ENCODE data around the gene OR2L8.

Gene OR2L8, protein sequence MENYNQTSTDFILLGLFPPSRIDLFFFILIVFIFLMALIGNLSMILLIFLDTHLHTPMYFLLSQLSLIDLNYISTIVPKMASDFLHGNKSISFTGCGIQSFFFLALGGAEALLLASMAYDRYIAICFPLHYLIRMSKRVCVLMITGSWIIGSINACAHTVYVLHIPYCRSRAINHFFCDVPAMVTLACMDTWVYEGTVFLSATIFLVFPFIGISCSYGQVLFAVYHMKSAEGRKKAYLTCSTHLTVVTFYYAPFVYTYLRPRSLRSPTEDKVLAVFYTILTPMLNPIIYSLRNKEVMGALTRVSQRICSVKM

DNA sequence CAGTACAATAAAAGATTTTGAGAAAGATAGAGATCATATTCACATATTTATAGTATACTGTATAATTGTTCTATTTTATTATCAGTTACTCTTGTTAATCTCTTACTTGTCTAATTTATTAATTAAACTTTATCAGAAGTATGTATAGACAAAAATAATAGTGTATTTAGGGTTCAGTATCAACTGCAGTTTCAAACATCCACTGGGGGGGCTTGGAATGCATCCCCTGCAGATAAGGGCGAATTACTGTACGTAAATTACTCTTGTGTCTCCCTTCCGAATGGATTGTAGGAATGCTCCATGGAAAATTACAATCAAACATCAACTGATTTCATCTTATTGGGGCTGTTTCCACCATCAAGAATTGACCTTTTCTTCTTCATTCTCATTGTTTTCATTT lies at the start of gene OR2L8:
TSS of gene OR2L8 (plus strand) at position 301 of the 400 bp plus-strand sequence. CDS start at position 301, 0 bp downstream.
- DNase-seq (ENCODE audit: low read depth), result no peak

DNA sequence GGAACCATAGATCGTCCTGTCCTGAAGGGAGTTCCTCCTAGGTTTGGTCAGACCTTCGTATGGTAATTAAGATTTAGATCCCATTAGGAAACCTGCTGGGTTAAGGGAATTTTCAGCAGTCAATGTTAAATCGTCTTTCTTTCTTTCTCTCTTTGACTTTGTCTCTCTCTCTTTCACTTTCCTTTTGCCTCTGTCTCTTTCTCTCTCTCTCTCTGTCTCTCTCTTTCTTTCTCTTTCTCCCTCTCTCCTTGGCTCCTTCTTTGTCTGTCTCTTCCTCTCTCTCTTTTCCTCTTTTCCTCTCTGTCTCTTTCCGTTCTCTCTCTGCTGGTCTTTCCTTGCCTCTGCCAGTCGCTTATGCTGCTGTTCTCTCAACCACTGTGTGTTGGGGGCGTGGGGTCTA lies 44.5 kb upstream of the OR2L8 start:
- DNase-seq (ENCODE audit: low read depth), result no peak

DNA sequence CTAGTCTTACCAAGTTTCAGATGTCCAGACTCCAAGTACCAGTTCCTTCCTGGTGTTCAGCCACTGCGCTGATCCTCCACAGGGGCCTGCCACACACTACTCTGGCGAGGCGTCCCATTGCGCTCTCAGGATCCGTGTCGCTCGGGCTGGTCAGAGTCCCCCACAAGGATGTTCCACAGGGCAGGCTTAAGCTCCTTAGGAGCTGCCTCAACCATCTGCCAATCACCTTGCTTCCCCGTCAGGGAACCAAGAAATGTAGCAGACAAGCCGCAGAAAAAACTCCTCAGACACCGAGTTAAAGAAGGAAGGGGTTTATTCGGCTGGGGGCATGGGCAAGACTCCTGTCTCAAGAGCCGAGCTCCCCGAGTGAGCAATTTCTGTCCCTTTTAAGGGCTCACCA lies 43.5 kb upstream of the OR2L8 start:
- DNase-seq (ENCODE audit: low read depth), result no peak

DNA sequence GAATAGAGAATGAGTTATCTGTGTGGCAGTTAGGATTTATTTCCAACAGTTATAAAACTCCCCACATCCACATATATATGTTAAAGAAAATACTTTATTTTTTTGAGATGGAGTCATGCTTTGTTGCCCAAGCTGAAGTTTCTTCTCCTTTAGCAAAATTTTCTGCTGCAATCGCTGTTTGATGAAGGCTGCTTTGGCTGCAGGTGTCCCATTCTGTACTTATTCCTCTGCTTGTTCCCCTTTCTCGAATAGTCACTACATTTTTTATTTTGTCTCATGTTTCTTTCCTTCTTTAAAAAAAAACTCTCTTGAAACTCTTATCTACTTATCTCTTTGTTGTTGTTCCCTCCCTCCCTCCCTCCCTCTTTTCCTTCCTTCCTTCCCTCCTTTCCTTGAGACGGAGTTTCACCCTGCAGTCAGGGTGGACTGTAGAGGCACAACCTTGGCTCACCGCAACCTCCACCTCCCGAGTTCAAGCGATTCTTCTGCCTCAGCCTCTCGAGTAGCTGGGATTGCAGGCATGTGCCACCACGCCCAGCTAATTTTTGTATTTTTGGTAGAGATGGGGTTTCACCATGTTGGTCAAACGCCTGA lies 42.7 kb upstream of the OR2L8 start:
- DNase-seq (ENCODE audit: low read depth), result no peak

DNA sequence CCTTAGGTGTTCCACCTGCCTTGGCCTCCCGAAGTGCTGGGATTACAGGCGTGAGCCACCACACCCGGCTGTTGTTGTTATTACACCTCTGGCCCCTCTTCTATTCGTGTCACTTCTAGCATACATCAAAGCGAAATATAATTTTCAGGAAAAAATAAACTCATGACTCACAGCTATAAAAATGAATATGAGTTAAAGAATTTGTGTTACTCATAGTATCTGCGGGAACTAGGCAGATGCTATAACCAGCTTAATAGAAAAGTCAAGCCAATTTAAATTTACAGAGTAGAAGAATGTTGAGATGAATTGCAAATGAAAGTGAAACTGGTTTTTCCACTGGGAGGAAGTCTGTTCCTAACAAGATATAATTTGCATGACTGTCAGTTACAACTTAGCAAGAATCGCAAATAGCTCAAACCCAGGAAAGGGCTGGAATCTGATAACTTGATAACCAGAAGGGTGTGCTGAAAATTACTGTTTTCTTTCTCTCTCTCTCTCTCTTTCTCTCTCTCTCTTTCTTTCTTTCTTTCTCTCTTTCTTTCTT lies 42.1 kb upstream of the OR2L8 start:
- peak; percentile 75 for DNase-seq (ENCODE audit: low read depth)

DNA sequence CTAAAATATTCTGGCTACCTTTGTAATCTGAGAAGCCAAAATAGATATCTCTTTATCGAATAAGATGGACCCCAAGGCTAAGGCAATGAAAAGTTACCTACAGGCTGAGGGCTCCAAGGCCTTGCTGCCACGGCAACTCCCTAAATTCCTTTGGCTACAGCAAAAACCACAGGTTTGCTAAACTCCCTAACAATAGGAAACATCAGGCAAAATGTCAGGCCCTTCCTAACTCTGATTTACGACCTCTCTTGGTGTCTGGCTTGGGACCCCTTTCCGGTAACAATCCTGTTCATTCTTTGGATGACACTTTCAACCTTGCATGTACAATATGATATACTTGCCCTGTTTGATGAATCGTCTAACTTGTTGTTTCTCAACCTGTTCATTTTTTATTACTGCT lies 39.9 kb upstream of the OR2L8 start:
- DNase-seq (ENCODE audit: low read depth), result no peak

DNA sequence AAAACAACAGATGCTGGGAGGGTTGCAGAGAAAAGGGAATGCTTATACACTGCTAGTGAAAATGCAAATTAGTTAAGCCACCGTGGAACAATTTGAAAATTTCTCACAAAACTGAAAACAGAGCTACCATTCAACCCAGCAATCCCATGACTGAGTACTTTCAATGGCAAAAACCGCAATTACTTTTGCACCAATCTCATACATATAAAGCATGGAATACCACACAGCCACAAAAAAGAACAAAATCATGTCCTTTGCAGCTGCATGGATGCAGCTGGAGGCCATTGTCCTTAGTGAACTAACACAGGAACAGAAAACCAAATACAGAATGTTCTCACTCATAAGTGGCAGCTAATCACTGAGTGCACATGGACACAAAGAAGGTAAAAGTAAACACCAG lies 34.9 kb upstream of the OR2L8 start:
- no peak for DNase-seq (ENCODE audit: low read depth)

DNA sequence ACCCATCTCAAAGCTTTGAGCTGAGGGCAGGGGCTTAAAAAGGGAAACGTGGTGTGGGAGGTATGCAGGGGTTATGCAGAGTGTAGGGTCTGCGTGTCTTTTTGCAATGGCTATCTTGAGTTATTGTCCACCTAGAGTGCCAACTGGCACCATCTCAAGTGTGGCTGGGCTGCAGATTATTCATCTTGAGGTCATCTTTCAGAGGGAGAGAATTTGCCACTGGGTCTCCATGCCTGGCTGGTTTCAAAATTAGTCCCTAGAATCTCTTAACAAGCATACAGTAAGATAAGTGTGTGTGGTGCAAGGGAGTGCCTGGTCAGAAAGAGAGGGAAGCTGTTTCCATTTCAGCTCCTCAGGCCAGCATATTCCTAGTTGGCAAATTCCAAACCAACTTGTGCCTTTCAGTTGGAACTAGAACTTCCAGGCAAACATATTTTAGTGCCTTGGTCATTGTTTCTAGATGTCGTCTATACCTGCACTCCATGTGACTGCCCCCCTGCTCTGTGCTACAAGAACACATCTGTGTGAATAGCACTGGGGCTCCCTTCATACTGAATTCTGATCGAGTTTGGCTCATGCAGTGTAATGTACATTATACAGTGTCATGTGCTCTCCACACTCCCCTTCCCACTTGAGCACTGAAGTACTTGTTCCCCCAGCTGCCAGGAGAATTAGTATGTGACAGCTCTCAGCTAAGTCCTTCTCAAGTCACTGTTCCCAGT lies 33.6 kb upstream of the OR2L8 start:
- DNase-seq (ENCODE audit: low read depth), result no peak

DNA sequence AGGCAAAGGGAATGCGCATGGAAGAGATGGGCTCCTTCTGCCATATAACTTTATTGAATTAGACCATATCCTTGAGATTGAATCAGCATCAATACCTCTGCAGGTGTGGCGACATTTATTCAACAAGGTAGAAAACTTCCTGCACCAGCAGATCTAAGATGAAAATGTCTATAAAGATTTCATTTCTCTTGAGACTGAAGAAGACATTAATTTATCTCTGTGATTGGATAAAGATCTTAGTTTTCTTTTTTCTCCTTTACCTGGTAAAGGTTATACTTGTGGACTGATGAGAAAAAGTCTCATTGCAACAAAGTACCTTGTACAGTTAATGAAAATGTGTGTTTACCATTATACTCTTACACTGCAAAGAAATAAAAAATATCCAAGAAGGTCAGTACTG lies 28.7 kb upstream of the OR2L8 start, which contains the start of gene OR2T8:
TSS of gene OR2T8 (plus strand) at position 301 of the 400 bp plus-strand sequence. CDS start 766 bp downstream, outside the sequence.
- DNase-seq (ENCODE audit: low read depth), result no peak

DNA sequence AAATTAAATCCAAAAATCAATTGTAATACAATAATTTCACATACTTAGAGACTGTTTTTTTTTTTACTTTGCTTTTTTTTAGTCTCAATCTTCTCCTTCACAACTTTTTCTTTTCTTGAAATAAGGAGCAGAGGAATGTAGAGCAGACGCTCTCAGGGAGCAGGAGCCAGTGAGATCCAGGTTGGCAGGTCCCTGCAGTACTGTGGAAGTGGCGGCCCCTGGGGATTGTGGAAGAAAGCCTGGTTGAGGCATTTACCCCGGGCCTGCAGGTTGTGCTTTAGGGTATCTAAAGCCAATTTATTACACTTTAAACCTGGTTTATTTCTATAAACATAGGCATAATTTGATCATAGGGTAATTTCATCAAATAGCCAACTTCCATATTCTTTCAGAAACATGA lies 24.7 kb upstream of the OR2L8 start:
- no peak for DNase-seq (ENCODE audit: low read depth)

DNA sequence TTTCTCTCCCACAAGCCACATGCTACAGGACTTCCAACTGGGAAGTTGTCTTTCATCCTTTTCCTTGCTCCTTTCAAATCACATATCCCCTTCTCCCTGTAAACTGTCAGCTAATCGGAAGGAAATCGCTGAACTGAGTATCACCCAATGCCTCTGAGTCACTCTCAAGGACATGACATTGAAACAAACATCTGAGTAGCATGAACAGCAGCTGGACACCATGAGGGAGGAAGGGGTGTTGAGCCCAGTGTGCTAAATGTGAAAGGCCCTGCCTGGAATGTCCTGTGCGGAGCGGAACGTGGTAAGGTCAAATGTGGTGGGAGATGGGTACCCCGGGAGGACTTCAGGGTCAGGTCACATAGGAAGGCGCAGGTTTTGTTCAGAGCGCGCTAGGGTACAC lies 23.8 kb upstream of the OR2L8 start, which contains the start of gene OR2AJ1:
TSS of gene OR2AJ1 (plus strand) at position 22 of the 400 bp plus-strand sequence. CDS start 8,880 bp downstream, outside the sequence.
- DNase-seq (ENCODE audit: low read depth), result no peak

DNA sequence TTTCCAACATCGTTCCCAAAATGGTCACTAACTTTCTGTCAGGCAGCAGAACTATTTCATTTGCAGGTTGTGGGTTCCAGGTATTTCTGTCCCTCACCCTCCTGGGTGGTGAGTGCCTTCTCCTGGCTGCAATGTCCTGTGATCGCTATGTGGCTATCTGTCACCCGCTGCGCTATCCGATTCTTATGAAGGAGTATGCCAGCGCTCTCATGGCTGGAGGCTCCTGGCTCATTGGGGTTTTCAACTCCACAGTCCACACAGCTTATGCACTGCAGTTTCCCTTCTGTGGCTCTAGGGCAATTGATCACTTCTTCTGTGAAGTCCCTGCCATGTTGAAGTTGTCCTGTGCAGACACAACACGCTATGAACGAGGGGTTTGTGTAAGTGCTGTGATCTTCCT lies 14.7 kb upstream of the OR2L8 start:
- no peak for DNase-seq (ENCODE audit: low read depth)

DNA sequence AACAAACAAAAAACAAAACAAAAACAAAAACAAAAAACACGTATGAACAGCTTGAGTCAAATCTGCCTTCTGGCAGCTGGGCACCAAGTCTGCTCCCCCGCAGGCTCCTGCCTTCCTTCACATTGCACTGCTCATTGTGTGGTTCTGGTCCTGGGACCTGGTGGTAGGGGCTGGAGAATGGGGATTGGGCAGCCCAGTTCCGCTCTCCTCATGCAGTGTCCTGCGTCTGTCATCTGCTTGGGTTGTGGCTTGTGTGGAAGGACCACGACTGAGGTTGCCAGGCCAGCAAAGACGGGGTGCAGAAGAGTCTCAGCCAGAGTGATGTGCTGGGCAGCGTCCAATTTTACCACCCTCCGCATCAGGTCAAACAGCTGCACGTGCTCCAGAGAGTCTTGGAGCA lies 12.9 kb upstream of the OR2L8 start:
- no peak for DNase-seq (ENCODE audit: low read depth)

DNA sequence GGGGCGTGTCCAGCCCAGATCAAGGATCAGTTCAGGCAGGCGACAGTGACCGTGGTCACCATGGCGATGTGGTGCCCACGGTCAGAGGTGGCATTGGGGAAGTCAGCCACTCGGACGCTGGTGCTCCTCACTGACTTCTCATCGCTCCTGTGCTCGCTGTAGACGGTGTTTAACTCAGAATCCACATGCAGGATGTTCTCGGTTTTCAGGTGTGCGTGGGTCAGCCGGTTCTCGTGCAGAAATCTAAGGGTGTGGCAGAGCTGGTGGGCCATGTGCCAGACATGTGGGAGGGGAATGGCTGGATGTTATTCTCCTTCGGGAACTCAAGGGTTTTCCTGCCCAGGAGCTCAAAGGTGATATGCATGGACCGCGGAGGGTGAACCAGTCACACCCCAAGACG lies 12.2 kb upstream of the OR2L8 start:
- no peak for DNase-seq (ENCODE audit: low read depth)

DNA sequence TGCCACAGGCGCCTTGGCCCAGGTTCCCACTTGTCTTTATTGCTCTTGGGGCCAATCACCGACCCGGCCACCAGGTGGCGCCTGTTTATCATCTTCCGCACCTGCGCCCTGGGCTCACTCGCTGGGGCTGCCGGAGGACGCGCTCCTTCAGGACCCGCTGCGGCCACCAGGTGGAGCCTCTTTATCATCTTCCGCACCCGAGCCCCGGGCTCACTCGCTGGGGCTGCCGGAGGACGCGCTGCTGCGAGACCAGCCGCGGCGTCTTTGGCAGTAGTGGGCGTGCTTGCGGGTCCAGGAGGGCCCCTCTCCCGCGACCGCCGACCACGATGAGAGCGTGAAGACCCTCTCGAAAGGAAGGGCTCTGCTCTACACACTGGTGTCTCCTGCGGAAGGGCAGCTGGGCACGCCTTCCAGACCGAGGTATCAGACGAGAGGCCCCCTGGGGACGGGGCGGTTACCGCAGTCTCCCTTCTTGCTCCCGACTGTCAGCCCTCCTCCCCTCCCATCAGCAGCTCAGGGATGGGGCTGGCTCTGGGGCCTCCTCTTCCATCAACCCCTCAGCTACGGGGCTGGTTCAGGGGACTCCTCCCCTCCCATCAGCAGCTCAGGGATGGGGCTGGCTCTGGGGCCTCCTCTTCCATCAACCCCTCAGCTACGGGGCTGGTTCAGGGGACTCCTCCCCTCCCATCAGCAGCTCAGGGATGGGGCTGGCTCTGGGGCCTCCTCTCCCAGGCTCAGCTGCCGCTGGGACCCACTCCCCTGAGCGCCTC lies 11.5 kb upstream of the OR2L8 start:
- peak; percentile 17 for DNase-seq (ENCODE audit: low read depth)

DNA sequence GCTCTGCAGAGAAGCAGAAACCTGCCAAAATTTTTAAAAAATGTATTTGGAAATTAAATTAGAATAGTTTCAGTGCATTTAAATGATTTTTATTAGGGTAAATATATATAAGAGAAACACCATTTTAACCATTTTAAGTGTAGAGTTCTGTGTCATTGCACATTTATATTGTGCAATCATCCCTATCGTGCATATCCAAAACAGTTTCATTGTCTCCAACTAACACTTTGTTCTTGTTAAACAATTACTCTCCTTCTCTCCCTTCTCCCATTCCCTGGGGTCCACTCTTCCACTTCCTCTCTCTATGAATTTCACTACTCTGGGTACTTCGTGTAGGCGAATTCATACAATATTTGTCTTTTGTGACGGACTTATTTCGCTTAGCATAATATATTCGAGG lies 6.0 kb upstream of the OR2L8 start:
- DNase-seq (ENCODE audit: low read depth), result no peak

DNA sequence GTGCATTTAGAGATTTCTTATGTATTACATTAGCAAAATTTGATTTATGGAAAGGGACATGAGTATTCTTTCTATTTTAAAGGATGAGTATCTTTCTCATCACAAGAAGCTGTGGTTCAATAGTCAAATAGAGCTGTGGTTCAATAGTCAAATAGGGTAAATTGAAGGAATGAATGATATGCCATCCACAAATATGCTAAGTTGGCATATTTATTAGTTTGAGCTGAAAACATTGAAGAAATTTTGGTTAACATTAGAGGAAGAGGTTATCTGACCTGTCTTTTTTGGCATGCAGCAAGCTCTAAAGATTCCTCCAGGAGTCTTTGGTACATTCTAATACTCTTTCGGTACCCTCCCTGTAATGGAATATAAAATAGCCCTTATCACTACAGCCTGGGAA lies 4.8 kb downstream of the OR2L8 start:
- DNase-seq (ENCODE audit: low read depth), result no peak

DNA sequence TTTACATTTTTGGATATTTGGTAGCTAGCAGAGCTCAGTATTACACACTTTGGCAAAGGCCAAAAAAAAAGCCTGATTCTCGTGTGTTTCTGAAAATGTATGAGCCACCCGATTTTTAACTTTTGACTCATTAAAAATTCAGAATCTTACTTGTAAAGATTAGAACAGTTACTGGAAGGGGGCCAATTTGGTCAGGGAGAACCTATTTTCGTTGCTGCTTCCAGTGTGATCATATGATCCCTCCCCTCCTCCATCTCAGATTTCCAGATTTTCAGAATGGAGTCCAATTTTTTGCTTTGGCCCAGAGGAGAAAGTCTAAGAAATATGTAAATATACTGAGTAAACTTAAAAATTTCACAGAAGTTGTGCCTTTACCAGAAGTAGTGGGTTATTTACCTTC lies 13.1 kb downstream of the OR2L8 start:
- no peak for DNase-seq (ENCODE audit: low read depth)

DNA sequence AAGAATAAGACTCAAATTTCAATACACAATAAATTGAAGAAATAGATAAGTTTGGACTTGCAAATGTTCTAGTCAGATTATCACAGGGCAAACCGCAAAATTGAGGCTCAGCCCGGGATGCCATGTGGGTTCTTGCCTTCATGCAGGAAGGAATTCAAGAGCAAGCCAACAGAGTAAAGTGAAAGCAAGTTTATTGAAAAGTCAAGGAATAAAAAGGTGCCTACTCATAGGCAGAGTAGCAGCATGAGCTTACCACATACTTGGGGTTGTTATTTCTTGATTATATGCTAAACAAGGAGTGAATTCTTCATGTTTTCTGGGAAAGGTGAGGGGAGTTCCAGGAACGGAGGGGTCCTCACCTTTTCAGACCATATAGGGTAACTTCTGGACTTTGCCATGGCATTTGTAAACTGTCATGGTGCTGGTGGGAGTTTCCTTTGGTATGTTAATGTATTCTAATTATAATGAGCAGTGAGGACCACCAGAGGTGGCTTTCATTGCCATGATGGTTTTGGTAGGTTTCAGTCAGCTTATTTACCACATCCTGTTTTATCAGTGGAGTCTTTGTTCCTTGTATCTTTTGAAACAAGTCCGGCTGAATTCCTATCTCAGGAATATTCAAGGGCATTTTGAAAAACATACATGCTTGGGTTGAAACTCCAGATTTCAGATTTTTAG lies 14.4 kb downstream of the OR2L8 start:
- no peak for DNase-seq (ENCODE audit: low read depth)

DNA sequence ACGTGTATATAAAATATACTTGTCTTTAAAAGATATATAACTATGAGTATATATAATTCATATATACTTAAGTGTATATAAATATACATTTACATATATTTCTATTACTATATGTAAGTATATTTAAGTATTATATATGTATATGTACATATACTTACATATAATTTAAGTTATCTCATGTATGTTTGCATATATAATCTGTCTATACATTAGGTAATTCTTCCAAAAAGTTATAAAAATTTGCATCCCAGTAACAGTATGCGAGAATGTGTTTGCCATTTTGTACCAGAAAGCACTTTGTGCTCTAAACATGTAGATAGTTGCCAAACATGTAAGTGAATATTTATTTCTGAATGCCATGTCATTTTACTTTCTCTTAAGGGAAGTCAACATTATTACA lies 16.3 kb downstream of the OR2L8 start, which contains the start of gene OR2AK2:
TSS of gene OR2AK2 (plus strand) at position 301 of the 400 bp plus-strand sequence. CDS start 144 bp downstream, outside the sequence.
- no peak for DNase-seq (ENCODE audit: low read depth)

DNA sequence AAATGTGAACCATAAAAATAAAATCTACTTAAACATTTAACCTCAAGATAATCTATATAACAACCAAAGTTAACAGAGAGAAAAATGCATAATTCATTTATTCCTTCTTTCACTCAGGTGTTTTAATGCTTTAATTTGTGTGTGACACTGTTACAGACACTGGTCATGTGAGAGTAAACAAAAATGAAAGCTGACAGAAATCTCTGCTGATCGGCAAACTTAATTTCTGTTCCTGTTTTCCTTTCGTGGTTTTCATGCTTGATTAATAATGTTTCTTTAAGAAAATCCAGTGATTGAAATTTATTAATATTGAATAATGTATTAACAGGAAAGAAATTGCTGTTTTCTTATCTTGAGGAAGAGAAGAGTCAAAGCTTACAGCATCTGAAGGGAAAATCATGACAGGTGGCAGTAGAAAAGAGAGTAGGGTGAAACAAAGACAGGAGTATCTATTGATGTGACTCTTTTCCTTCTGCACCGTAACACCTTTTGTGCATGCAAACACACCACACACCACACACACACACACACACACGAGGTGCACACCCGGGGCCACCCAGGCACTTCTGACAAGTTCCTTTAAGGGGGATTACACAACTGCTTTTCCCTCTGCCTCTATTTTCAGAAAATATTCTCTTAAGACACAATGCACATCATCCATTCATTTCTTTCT lies 18.0 kb downstream of the OR2L8 start:
- no peak for DNase-seq (ENCODE audit: low read depth)

All from ELR (cell line).